DOHH2 (cell line): ENCODE results near the gene B4GALT1.

ENCODE experiments used
- H3F3A ChIP-seq: fragments of 200-600 bp; sonication (generic), shearing (Covaris generic); 2 replicates; pipeline ENCODE4 v1.6.0; 2016; ENCODE audit warnings: antibody characterized with exemption, mild to moderate bottlenecking; ENCODE audit not compliant: control insufficient read depth, insufficient read depth
- H3K27ac ChIP-seq: fragments of 200-600 bp; sonication (generic); 2 replicates; pipeline ENCODE4 v1.5.1; 2014; ENCODE audit warnings: low read depth, mild to moderate bottlenecking, low read length, moderate library complexity
- H3K27me3 ChIP-seq: fragments of 200-600 bp; sonication (generic); 2 replicates; pipeline ENCODE4 v1.6.1; 2014; ENCODE audit warnings: mild to moderate bottlenecking, low read length, mixed read lengths; ENCODE audit not compliant: control insufficient read depth
- H3K36me3 ChIP-seq: fragments of 200-600 bp; sonication (generic); 2 replicates; pipeline ENCODE4 v1.6.1; 2014; ENCODE audit warnings: mild to moderate bottlenecking, low read length, moderate library complexity, mixed read lengths; ENCODE audit not compliant: control insufficient read depth
- H3K4me1 ChIP-seq: fragments of 200-600 bp; sonication (generic); 2 replicates; pipeline ENCODE4 v1.6.1; 2014; ENCODE audit warnings: mild to moderate bottlenecking, low read length, mixed read lengths; ENCODE audit not compliant: control insufficient read depth
- H3K4me2 ChIP-seq: fragments of 200-600 bp; sonication (generic); 2 replicates; pipeline ENCODE4 v1.6.0; 2014; ENCODE audit warnings: mild to moderate bottlenecking, low read length, moderate library complexity
- H3K4me3 ChIP-seq: fragments of 200-600 bp; sonication (generic); 2 replicates; pipeline ENCODE4 v1.5.1; 2014; ENCODE audit warnings: mild to moderate bottlenecking, low read length, mixed read lengths
- H3K79me2 ChIP-seq: fragments of 200-600 bp; sonication (generic); 2 replicates; pipeline ENCODE4 v1.6.1; 2014; ENCODE audit warnings: mild to moderate bottlenecking, low read length, mixed read lengths; ENCODE audit not compliant: control insufficient read depth
- H3K9me2 ChIP-seq: fragments of 200-600 bp; sonication (generic); replicated peaks from 2 replicates; pipeline ENCODE4 v1.6.1; 2014; ENCODE audit warnings: mild to moderate bottlenecking, low read length, mixed read lengths; ENCODE audit not compliant: control insufficient read depth
- H3K9me3 ChIP-seq: fragments of 200-600 bp; sonication (generic); 2 replicates; pipeline ENCODE4 v1.6.1; 2014; ENCODE audit warnings: antibody characterized with exemption, low read length, mixed read lengths; ENCODE audit not compliant: control insufficient read depth, insufficient read depth
- H4K20me1 ChIP-seq: fragments of 200-600 bp; sonication (generic); 2 replicates; pipeline ENCODE4 v1.6.0; 2014; ENCODE audit warnings: low read depth, mild to moderate bottlenecking, antibody characterized with exemption, low read length, moderate library complexity; ENCODE audit not compliant: control insufficient read depth, insufficient read depth
- EZH2phosphoT487 ChIP-seq: fragments of 200-600 bp; sonication (generic); IDR thresholded peaks from 2 replicates; pipeline ENCODE4 v1.6.1; 2017; ENCODE audit warnings: borderline replicate concordance, mild to moderate bottlenecking, antibody characterized with exemption, low read length, moderate library complexity, mixed read lengths
- TF ChIP-seq, protein P1 (sequence below): fragments of 200-600 bp; sonication (generic); IDR thresholded peaks from one replicate; pipeline ENCODE4 v1.5.1; 2014; ENCODE audit warnings: antibody characterized with exemption, mild to moderate bottlenecking, low read depth, low read length; ENCODE audit not compliant: poor library complexity, severe bottlenecking

Gene B4GALT1

DNA sequence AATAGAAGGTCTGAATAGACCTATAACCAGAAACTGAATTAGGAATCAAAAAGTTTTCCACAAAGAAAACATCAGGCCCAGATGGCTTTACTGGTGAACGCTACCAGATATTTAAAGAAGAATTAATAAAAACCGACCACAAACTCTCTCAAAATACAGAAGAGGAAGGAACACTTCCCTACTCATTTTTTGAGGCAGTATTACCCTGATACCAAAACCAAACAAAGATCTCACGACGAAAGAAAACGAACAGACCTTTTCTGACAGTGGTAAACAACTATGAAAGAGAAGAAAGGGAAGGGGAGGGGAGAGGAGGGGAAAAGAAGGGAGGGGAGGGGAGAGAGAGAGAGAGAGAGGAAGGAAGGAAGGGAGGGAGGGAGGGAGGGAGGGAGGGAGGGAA is 13.5 kb downstream of the B4GALT1 start:
- Histone ChIP-seq H3K79me2 (peaks cover 87% of the 10 kb centered on the region), H3K4me3 (peak overlapping the region; percentile 29; the same call in 1 of the 2 replicates), H4K20me1 (peaks cover 8% of the 10 kb centered on the region; the same call in 1 of the 2 replicates), H3K27me3 (no peaks in the 10 kb centered on the region), H3F3A (peaks cover 12% of the 10 kb centered on the region; the same call in 1 of the 2 replicates), H3K36me3 (no peaks in the 10 kb centered on the region), H3K4me1 (peaks cover 33% of the 10 kb centered on the region), H3K9me2 (no peaks in the 10 kb centered on the region), H3K27ac (peak overlapping the region; percentile 20; the same call in 1 of the 2 replicates), H3K4me2 (peak overlapping the region; percentile 53), H3K9me3 (no peaks in the 10 kb centered on the region)
- no peak for TF ChIP-seq EZH2phosphoT487
- TF ChIP-seq, protein P1, sequence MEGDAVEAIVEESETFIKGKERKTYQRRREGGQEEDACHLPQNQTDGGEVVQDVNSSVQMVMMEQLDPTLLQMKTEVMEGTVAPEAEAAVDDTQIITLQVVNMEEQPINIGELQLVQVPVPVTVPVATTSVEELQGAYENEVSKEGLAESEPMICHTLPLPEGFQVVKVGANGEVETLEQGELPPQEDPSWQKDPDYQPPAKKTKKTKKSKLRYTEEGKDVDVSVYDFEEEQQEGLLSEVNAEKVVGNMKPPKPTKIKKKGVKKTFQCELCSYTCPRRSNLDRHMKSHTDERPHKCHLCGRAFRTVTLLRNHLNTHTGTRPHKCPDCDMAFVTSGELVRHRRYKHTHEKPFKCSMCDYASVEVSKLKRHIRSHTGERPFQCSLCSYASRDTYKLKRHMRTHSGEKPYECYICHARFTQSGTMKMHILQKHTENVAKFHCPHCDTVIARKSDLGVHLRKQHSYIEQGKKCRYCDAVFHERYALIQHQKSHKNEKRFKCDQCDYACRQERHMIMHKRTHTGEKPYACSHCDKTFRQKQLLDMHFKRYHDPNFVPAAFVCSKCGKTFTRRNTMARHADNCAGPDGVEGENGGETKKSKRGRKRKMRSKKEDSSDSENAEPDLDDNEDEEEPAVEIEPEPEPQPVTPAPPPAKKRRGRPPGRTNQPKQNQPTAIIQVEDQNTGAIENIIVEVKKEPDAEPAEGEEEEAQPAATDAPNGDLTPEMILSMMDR = no peak

DNA sequence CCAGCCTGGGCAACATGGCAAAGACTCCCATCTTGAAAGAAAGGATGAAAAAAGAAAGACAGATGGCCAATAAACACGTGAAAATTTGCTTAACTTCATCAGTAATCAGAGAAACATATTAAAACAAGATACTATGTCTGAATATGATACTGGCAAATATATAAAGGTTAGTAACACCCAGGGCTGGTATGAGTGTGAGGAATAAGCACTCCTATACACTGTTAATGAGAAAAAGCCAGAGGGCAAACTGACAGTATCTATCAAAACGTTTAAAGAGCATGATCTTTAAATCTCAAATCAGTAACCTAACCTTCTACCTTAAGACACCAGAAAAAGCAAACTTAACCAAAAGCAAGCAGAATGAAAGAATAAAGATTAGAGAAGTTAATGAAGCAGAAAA is 14.1 kb downstream of the B4GALT1 start:
- Histone ChIP-seq H3K4me1 (peaks cover 29% of the 10 kb centered on the region), H3K4me3 (no peak overlapping the region), H3F3A (peaks cover 8% of the 10 kb centered on the region; the same call in 1 of the 2 replicates), H3K27me3 (no peaks in the 10 kb centered on the region), H4K20me1 (peaks cover 8% of the 10 kb centered on the region), H3K36me3 (no peaks in the 10 kb centered on the region), H3K27ac (no peak overlapping the region), H3K9me3 (no peaks in the 10 kb centered on the region), H3K9me2 (no peaks in the 10 kb centered on the region), H3K79me2 (peaks cover 87% of the 10 kb centered on the region), H3K4me2 (no peak overlapping the region)
- TF ChIP-seq EZH2phosphoT487 = no peak
- TF ChIP-seq, protein P1 = no peak

DNA sequence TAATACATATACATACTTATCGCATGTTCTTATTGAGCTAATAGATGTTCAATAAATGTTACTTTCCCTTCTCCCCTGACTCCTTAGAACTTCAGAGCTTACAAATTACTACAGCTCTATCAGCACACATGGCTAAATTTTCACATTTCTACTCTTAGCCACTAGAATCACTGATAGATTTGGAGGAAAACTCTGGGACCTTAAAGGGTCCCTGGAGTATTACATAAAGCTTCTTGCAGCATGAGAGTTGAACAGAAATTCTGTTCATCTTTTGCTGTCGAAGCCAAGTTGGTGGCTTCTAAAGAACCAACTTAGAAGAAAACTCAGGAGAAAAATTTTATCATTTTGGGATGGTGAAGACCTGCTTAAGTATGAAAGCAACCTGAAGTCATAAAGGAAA is 15.5 kb downstream of the B4GALT1 start:
- 0 out of 2 replicates have a peak, but pooled peaks cover 4% of the 10 kb centered on the region for H3F3A ChIP-seq
- no peak overlapping the region for H3K4me3 ChIP-seq
- peaks cover 84% of the 10 kb centered on the region for H3K79me2 ChIP-seq
- H3K36me3 ChIP-seq = no peaks in the 10 kb centered on the region
- no peak overlapping the region for H3K4me2 ChIP-seq
- H3K27me3 ChIP-seq = no peaks in the 10 kb centered on the region
- H3K9me3 ChIP-seq = no peaks in the 10 kb centered on the region
- H3K9me2 ChIP-seq = no peaks in the 10 kb centered on the region
- TF ChIP-seq, protein P1 = no peak
- no peak for TF ChIP-seq EZH2phosphoT487
- H3K4me1 ChIP-seq = peaks cover 25% of the 10 kb centered on the region
- no peak overlapping the region for H3K27ac ChIP-seq
- peaks cover 8% of the 10 kb centered on the region for H4K20me1 ChIP-seq
